COLO829 (cell line): ENCODE measurements around the gene NTN3.
A peak's percentile ranks its signal among the peaks of the same experiment; 100 is the strongest.

Source experiments
- DNase-seq: peaks from one replicate; pipeline ENCODE4 v3.0.0; 2012; ENCODE audit warnings: low spot score

The NTN3 gene

GRCh38 chr16:2514333-2515179, 43.5 kb downstream of the NTN3 start:
- DNase-seq: no peak

GRCh38 chr16:2515180-2515851, 44.2 kb downstream of the NTN3 start:
- DNase-seq: no peak

- DNase-seq: peak; percentile 70
Observed at GRCh38 chr16:2516391-2517240, 45.5 kb downstream of the NTN3 start.

- no peak for DNase-seq
Observed at GRCh38 chr16:2517954-2518605, 47.0 kb downstream of the NTN3 start.

GRCh38 chr16:2518823-2519710, 48.0 kb downstream of the NTN3 start:
- no peak for DNase-seq

- no peak for DNase-seq
Observed at GRCh38 chr16:2519711-2520080, 48.6 kb downstream of the NTN3 start.

GRCh38 chr16:2520097-2520783, 49.1 kb downstream of the NTN3 start, which contains the start of gene AMDHD2:
AMDHD2 (plus strand) TSS chr16:2520371; CDS start chr16:2520459, 88 bp downstream.
- peak; percentile 92 for DNase-seq

GRCh38 chr16:2520784-2521531, 49.9 kb downstream of the NTN3 start:
- DNase-seq: no peak
